Pancreas (tissue), 10 donors: ENCODE data around the gene UBAC1. TPM values are rescaled to one million over a fixed set of nuclear protein-coding genes. Genes with fewer than 3 reads are reported as not detected.
"Not testable (repeated sequence)": the region's sequence is repeated elsewhere in the genome, so short reads cannot be mapped to it uniquely, and the experiment has no call there.

Source experiments
- ATAC-seq, 4 donors: fragments of 200-7000 bp; cut with Tn5 transposase; one replicate each; pipeline versions ENCODE4 v1.8.0 to v1.9.1; 2020; ENCODE audit warnings: mild to moderate bottlenecking in 4 of 4, moderate library complexity in 4 of 4
- DNase-seq, 6 donors: peaks; one replicate each; pipeline ENCODE4 v3.0.0-alpha.2; 2020
- FAIRE-seq: peaks from 2 replicates; lab custom pipeline; 2012; peaks lifted over from hg19 to GRCh38; lab: Jason Lieb, UNC
- H3K27ac ChIP-seq, 4 donors: fragments of 200-600 bp; sonication (generic); 1 replicate in 3 of 4; 2 replicates in 1 of 4; pipeline versions ENCODE4 v1.5.0 to v1.8.0; 2020
- H3K27me3 ChIP-seq, 4 donors: fragments of 200-600 bp; one replicate each; pipeline ENCODE4 v1.8.0; 2021
- H3K36me3 ChIP-seq, 3 donors: fragments of 200-600 bp; sonication (generic) in 1 of 3; one replicate each; pipeline versions ENCODE4 v1.5.0 to v1.8.0; 2020 to 2021
- H3K4me1 ChIP-seq, 3 donors: fragments of 200-600 bp; one replicate each; pipeline ENCODE4 v1.8.0; 2021
- H3K4me3 ChIP-seq, 4 donors: fragments of 200-600 bp; sonication (generic) in 2 of 4; one replicate each; pipeline versions ENCODE4 v1.5.0 to v1.8.0; 2020 to 2021
- H3K9me3 ChIP-seq, 4 donors: fragments of 200-600 bp; one replicate each; pipeline ENCODE4 v1.8.0; 2021
- CTCF ChIP-seq, 4 donors: fragments of 200-600 bp; sonication (generic) in 3 of 4; IDR thresholded peaks; one replicate each; pipeline versions ENCODE4 v1.5.0 to v1.8.0; 2021; ENCODE audit warnings: antibody characterized with exemption in 4 of 4
- whole genome bisulfite sequencing, 2 donors: extraction: QIAGEN DNeasy Blood & Tissue Kit; methylation state at CpG; one replicate each; pipeline ENCODE4 v1.1.7; 2013; 5-methylcytosine and 5-hydroxymethylcytosine counted together
- intact Hi-C, 3 donors: fragments of 100-400 bp; cut with DNase I; formaldehyde crosslinking; loops; one replicate each; pipeline versions ENCODE4 v1.11.1 to v1.14.2; 2022
- polyA plus RNA-seq, 2 donors: library from polyadenylated mRNA; stranded (reverse); fragments of 200-250 nt; gene quantifications; one replicate each; pipeline ENCODE4 v1.2.3, GENCODE V29; 2013
- total RNA-seq, 6 donors: library from RNA; stranded (reverse); fragmentation: NEBNext Ultra II Directional in 4 of 6; extraction: Animal tissue kit (Norgen Biotek cat#: 25700) in 4 of 6; gene quantifications; one replicate each; pipeline versions ENCODE4 v1.2.1 to v1.2.4, GENCODE V29; 2021 to 2023
- donor health status: healthy with polysubstance abuse.
- donor health status: DM: no; HTN: no; CAD: no; lungs with moderate emphysema.
- donor health status: DM: no; HTN: no; CAD: no.
- donor health status: control.
- donor health status: control.
- donor health status: Bipolar disorder and iron deficiency.
- donor health status: DM: yes; HTN: yes; CAD: no.
- donor health status: DM: no; HTN: no; CAD: no.
- donor health status: DM: no; HTN: no; CAD: no.
- donor health status: DM: yes; HTN: yes; CAD: no.

The UBAC1 gene
- total and polyA plus RNA-seq, 8 donors: 9.8 to 33.7 (median 14.4) TPM

GRCh38 chr9:135895202-135895848, 65.8 kb downstream of the UBAC1 start:
- FAIRE-seq: no peak
- Histone ChIP-seq H3K4me1 (no peaks in the 10 kb centered on the region), H3K27ac (no peak overlapping the region), H3K4me3 (no peak overlapping the region), H3K36me3 (no peaks in the 10 kb centered on the region), H3K27me3 (no peaks in the 10 kb centered on the region), H3K9me3 (no peaks in the 10 kb centered on the region)
- DNase-seq: no peak
- intact Hi-C loops: no loop called here
- 94% methylated on average over 4 of the region's 4 CpGs for WGBS, 2 donors
- no peak for ATAC-seq
- no peak for TF ChIP-seq CTCF (IDR thresholded peaks at IDR 0.05)

- Histone ChIP-seq H3K4me1 (peaks cover 0 to 3% (median 0%) of the 10 kb centered on the region in 3 donors), H3K27ac (no peak overlapping the region), H3K27me3 (no peaks in the 10 kb centered on the region), H3K4me3 (no peak overlapping the region), H3K9me3 (no peaks in the 10 kb centered on the region), H3K36me3 (no peaks in the 10 kb centered on the region)
- TF ChIP-seq CTCF (IDR thresholded peaks at IDR 0.05): no peak
- no peak for ATAC-seq
- no peak for FAIRE-seq
- no peak for DNase-seq
- 89 to 96% methylated on average over 1 of the region's 1 CpG for WGBS, 2 donors
- intact Hi-C loops: no loop called here
These were observed 68.1 kb downstream of the UBAC1 start for GRCh38 chr9:135893104-135893503.

- 94% methylated on average over 6 of the region's 6 CpGs for WGBS, 2 donors
- H3K36me3 ChIP-seq, DNase-seq, intact Hi-C loops, H3K27ac ChIP-seq, H3K9me3 ChIP-seq, H3K27me3 ChIP-seq, H3K4me3 ChIP-seq, ATAC-seq, FAIRE-seq, H3K4me1 ChIP-seq: not testable (repeated sequence)
These were observed 68.8 kb downstream of the UBAC1 start for GRCh38 chr9:135892327-135892726.

- Histone ChIP-seq H3K9me3 (no peaks in the 10 kb centered on the region), H3K27me3 (no peaks in the 10 kb centered on the region), H3K36me3 (no peaks in the 10 kb centered on the region), H3K27ac (no peak overlapping the region), H3K4me1 (peaks cover 0 to 11% (median 0%) of the 10 kb centered on the region in 3 donors), H3K4me3 (no peak overlapping the region)
- ATAC-seq (no peak), DNase-seq (no peak), FAIRE-seq (no peak)
- intact Hi-C loops: no loop called here
- no peak for TF ChIP-seq CTCF (IDR thresholded peaks at IDR 0.05)
- 81 to 87% methylated on average over 8 of the region's 8 CpGs for WGBS, 2 donors
These were observed 70.0 kb downstream of the UBAC1 start for GRCh38 chr9:135891027-135891631.

- DNase-seq: no peak
- Histone ChIP-seq H3K36me3 (no peaks in the 10 kb centered on the region), H3K27ac (no peak overlapping the region), H3K4me1 (peaks cover 0 to 11% (median 0%) of the 10 kb centered on the region in 3 donors), H3K4me3 (no peak overlapping the region), H3K27me3 (no peaks in the 10 kb centered on the region), H3K9me3 (no peaks in the 10 kb centered on the region)
- no peak for FAIRE-seq
- WGBS, 2 donors: 86% methylated on average over 18 of the region's 18 CpGs
- ATAC-seq: no peak
- intact Hi-C loops: no loop called here
- no peak for TF ChIP-seq CTCF (IDR thresholded peaks at IDR 0.05)
These were observed 70.8 kb downstream of the UBAC1 start for GRCh38 chr9:135890190-135891026.
